BJ (cell line): Measurements from ENCODE around the gene MOV10. TPM values are rescaled to one million over a fixed set of nuclear protein-coding genes. Genes with fewer than 3 reads are reported as not detected.

Experiments used
- CTCF ChIA-PET: fragments of 350-600 bp; formaldehyde crosslinking; extraction: SDS; loops from one replicate; lab custom pipeline; 2021; ENCODE audit warnings: antibody characterized with exemption, inconsistent platforms; lab: Yijun Ruan, JAX
- POLR2A ChIA-PET: fragments of 300-600 bp; sonication (Branson Sonifier 250); formaldehyde crosslinking; extraction: SDS; loops from one replicate; lab custom pipeline; 2021; ENCODE audit warnings: antibody characterized with exemption; lab: Charles Lee
- DNase-seq: peaks from one replicate; pipeline ENCODE4 v3.0.0-alpha.2; 2011; ENCODE audit warnings: low read depth
- H3K27me3 ChIP-seq: 2 replicates; pipeline ENCODE4 v1.6.0; 2011; ENCODE audit warnings: low read length; ENCODE audit not compliant: control insufficient read depth, insufficient read depth
- H3K36me3 ChIP-seq: 2 replicates; pipeline ENCODE4 v1.5.1; 2011; ENCODE audit warnings: low read length; ENCODE audit not compliant: control insufficient read depth, insufficient read depth
- H3K4me3 ChIP-seq: 2 replicates; pipeline ENCODE4 v1.5.1; 2011; ENCODE audit warnings: low read depth, mild to moderate bottlenecking, control low read depth, low read length
- CTCF ChIP-seq: IDR thresholded peaks from 2 replicates; pipeline ENCODE4 v1.5.1; 2011; ENCODE audit warnings: low read depth, mild to moderate bottlenecking, control low read depth, inconsistent platforms, low read length, moderate library complexity; ENCODE audit not compliant: insufficient read depth
- polyA plus RNA-seq: library from polyadenylated mRNA; depleted of rRNA; stranded (reverse); fragments of >200 nt; gene quantifications from 2 replicates; pipeline ENCODE4 v1.2.3, GENCODE V29; 2011

The MOV10 gene
- polyA plus RNA-seq, 1 experiment: 93.7 TPM

GRCh38 chr1:112711041-112711440, 36.6 kb downstream of the MOV10 start:
- H3K27me3 ChIP-seq: no peaks in the 10 kb centered on the region
- ChIA-PET POLR2A (interaction anchor here (0.6 kb wide), 1 partner anchor 198 kb away, joined by 5 read pairs; no protein-coding TSS in a partner anchor), CTCF (interaction anchor here (0.6 to 5.1 kb wide), 4 partner anchors 9 to 209 kb away, joined by 3 to 25 read pairs (median 10); a partner anchor contains a TSS)
- H3K4me3 ChIP-seq: no peak overlapping the region
- H3K36me3 ChIP-seq: no peaks in the 10 kb centered on the region
- no peak for DNase-seq
- TF ChIP-seq CTCF: no peak

GRCh38 chr1:112711670-112712069, 37.2 kb downstream of the MOV10 start:
- no peak for TF ChIP-seq CTCF
- CTCF ChIA-PET: interaction anchor here (5.1 kb wide), 1 partner anchor 8 kb away, joined by 25 read pairs; a partner anchor contains a TSS
- POLR2A ChIA-PET: no interaction called here
- H3K36me3 ChIP-seq: no peaks in the 10 kb centered on the region
- H3K4me3 ChIP-seq: no peak overlapping the region
- DNase-seq: no peak
- H3K27me3 ChIP-seq: no peaks in the 10 kb centered on the region

GRCh38 chr1:112712191-112712590, 37.7 kb downstream of the MOV10 start:
- no peaks in the 10 kb centered on the region for H3K27me3 ChIP-seq
- H3K36me3 ChIP-seq: no peaks in the 10 kb centered on the region
- H3K4me3 ChIP-seq: no peak overlapping the region
- no peak for TF ChIP-seq CTCF
- ChIA-PET CTCF (interaction anchor here (11.8 kb wide), 1 partner anchor 91 kb away, joined by 486 read pairs; no protein-coding TSS in a partner anchor), POLR2A (no interaction called here)
- no peak for DNase-seq

- H3K27me3 ChIP-seq: no peaks in the 10 kb centered on the region
- TF ChIP-seq CTCF: no peak
- no peak for DNase-seq
- POLR2A ChIA-PET: no interaction called here
- no peak overlapping the region for H3K4me3 ChIP-seq
- no peaks in the 10 kb centered on the region for H3K36me3 ChIP-seq
- CTCF ChIA-PET: interaction anchor here (11.8 kb wide), 1 partner anchor 91 kb away, joined by 486 read pairs; no protein-coding TSS in a partner anchor
These were observed 38.3 kb downstream of the MOV10 start for GRCh38 chr1:112712701-112713128.

- POLR2A ChIA-PET: no interaction called here
- Histone ChIP-seq H3K27me3 (no peaks in the 10 kb centered on the region), H3K4me3 (peak overlapping the region; percentile 61), H3K36me3 (no peaks in the 10 kb centered on the region)
- DNase-seq: no peak
- no peak for TF ChIP-seq CTCF
- CTCF ChIA-PET: interaction anchor here (1.0 to 11.8 kb wide), 5 partner anchors 29 to 377 kb away, joined by 3 to 486 read pairs (median 25); partner anchors contain the start of gene LRIG2
These were observed 39.2 kb downstream of the MOV10 start for GRCh38 chr1:112713466-112714312.
